GM21576 (cell line): ENCODE data around the gene PIF1.
"Not testable (repeated sequence)": the region's sequence is repeated elsewhere in the genome, so short reads cannot be mapped to it uniquely, and the experiment has no call there.

ENCODE experiments used
- ATAC-seq: cut with Tn5 transposase; IDR thresholded peaks from one replicate; pipeline ENCODE4 v1.9.1; 2021; ENCODE audit warnings: mild to moderate bottlenecking, moderate library complexity; ENCODE audit not compliant: unreplicated experiment

The PIF1 gene

DNA sequence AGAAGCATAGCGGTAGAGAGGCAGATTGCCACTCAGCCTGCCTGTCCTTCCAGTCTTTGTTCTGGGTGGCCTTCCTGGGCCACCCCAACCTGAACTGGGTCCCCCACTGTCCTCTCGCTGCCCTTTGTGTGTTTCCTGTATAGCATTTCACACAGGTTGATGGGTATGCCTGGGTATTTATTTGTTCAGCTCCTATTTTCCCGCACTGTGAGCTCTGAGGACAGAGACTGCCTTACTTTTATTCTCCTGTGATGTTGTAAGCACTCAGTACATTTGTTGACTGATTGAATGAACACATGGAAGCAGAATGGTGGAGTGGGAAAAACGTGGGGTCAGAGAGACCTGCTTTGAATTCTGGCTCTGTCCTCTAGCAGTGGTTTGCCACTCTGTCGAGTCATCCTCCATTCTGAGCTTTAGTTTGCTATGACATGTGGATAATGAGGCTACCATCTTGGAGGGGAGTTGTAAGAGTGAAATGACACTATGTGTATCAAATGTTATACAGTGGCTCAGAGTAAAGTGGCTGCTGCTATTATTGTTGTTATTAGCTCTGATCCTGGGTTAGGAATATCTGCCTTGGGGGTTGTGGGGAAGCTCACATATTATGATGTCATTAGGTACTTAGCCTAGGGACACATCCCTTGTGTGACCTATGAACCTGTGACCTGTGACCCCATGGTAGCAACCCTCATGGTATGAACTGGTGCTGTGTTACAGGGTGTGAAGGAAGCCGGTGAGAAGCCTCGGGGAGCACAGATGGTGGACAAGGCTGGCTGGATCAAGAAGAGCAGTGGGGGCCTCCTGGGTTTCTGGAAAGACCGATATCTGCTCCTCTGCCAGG, 22.6 kb upstream of the PIF1 start:
- ATAC-seq, result no peak

DNA sequence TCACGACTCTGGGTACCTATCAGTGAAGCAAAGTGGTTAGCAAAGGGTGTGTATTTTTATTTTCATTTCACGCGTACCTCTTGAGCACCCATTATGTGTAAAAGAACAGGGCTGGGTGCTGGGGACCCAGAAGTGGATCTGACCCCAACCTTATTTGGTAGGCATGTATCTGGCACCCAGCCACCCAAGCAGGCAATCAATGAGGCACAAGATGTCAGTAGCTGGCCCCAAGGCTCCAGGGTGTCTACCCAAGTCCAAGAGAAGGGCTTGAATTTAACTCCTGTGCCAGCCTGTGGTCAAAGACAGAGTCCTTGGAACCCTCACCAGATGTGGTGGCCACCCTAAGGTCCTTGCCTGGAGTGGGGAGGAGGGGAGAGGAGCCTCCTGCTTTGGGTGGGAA, 22.0 kb upstream of the PIF1 start:
- no peak for ATAC-seq

DNA sequence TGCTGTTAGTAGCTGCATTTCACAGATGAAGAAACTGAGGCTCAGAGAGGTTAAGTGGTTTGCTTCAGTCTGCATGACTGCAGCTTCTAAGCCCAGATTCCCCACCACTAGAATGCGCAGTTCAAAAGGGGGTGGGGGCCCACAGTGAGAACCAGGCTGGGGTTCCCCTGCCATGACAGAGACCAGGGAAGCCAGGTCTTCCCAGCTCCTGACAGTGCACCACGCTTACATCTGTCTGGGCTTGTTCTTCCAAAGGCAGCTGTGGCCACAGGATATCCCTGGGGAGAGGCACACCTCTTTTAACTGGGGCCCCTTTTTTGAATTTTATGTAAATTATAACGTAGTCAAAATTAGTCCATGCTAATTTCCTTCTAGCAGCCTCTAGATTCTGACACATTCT, 21.6 kb upstream of the PIF1 start:
- ATAC-seq, result no peak

DNA sequence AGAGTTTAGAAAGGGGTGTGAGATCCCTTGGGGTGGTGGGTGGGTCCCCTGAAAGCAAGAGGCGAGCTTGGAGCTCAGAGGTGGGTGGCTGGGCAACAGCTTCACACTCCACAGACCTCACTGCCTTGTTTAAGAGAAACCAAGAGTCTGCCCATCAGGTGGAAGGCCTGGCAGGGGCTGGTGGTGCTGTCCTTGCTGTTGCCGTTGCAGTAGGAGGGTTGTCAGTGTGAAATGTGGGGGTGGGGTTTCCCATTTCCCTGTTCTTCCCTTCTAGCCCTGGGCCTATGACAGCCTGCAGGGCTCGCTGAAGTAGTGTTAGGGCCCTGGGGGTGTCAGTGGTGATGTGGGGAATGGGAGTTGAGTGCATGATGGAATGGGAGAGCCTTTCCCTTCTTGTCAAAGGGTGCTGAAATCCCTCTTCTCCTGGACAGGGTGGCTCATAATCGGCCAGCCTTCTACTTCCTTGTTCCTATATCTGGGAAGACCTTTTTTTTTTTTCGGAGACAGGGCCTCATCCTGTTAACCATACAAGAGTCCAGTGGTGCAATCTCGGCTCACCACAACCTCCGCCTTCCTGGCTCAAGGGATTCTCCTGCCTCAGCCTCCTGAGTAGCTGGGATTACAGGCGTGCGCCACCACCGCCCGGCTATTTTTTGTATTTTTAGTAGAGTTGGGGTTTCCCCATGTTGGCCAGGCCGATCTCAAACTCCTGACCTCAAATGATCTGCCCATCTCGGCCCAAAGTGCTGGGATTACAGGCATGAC, 20.6 kb upstream of the PIF1 start:
- ATAC-seq, result no peak

DNA sequence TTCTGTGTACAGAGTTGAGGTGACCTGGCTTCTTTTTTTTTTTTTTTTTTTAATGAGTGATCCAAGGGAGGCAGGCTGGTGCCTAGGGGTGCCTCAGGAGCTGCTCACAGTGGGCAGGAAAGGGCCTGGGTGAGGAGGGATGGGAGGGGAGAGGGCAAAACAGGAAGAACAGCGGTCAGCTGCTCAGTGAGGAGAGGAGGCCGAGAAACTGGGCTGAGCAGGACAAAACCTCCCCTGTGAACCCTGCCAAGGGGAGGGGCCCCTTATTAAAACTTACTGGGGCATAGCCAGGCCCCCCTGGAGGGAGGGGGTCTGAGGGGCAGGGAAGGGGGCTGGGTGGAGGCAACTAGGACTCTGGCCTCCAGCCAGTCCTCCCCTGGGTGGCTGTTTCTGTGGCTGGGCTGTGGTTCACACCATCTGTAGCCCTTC, 19.8 kb upstream of the PIF1 start:
- no peak for ATAC-seq

DNA sequence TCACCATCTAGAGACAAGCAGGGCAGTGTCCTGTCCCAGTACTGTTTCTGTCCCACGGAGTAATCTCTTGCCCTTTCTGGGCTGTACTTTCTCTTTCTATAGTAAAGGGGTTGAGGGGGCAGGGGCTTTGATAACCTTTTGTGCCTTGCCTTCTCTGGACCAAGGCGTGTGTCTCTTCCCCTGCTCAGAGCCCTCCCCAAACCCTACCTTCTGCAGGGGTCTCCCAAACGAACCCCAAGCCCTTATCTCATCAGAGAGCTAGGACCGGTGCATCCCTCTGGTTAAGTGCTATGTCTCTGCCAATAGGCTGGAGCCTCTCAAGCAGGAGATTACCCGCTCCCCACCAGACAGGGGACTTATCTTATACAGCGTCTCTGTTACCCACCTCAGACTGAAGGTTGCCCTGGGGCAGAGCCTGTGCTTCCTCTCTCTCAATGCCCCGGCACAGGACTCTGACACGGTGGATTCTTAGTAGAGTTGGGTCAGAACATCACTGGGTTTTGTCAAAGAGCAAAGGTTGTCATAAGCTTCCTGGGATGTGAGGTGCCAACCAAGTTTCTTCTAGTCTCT, 19.2 kb upstream of the PIF1 start:
- no peak for ATAC-seq

DNA sequence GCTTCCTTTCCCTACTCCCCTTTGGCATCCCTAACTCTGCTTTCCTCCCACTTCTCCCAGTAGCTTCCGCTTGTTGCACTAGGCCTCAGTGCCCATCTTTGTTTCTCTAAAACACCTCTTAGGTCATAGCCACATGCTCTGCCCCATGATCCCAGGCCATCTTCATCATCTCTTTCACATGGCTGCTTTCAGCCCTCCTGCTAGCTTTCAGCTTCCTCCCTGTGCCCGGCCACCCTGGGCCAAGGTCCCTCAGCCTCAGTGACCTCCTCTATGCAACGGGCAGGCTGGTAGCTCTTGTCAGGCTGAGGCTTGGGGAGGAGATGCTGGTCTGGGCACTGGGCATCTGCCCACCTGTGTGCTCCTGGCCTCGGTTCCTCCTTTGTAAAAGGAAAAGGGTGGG, 18.5 kb upstream of the PIF1 start:
- ATAC-seq, result no peak

DNA sequence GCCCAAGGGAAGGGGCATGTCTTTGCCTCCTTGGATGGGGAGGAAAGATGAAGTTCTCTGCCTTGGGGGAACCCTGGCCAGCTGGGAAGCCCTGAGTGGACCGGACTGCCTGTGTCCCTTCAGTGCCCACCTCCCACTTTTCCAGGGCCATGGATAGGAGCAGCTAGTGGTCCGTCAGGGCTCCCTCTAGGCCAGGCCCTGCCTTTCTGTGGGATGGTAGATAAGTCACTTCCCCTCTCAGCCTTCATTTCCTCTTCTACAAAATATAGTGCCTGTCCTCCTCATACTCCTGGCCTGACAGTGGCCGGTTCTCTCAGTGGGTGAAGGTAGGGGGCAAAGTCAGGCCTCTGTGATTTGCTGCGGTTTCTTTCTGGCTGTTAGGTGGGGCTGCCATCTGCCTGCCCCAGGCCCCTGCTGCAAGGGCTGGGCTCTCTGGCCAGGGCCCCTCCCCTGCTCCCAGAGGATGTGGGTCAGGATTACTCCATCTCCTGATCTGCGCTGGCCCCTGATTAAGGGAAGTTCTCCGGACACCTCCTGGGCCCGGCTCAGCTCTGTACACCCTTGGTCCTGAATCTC, 17.6 kb upstream of the PIF1 start:
- no peak for ATAC-seq

DNA sequence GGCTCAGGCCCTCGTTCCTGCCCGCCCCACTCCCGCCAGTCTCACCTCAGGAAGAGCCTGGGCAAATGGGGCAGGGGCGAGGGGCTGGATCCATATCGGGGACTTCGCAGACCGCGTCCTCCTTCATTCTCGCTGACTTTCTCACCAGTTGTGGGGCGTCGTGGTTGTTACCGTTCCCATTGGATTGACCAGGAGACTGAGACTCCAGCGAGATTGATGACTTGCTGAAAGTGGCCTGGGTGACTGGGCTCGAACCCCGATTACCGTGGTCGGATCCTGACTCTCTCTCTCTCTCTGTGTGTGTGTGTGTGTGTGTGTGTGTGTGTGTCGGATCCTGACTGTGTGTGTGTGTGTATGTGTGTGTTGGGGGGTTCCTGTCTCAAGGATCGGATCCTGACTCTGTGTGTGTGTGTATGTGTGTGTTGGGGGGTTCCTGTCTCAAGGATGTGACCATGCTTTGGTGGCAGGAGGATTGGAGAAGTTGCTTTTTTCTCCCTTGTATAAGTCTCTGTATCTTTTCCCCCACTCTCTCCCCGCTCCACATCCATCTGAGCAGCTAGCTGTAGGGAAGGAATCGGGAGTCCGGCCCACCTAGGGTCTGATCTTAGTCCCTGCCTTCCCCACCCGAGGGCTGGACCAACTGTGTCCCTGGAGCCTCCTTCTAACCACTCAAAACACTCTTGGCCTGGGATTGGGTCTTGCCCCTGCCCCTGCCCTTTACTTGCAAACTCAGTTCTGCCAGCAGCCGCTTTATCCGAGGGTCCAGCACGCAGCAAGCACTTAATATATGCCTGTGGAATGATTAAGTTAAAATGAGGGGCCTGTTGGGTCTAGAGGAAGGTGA, 16.9 kb upstream of the PIF1 start:
- no peak for ATAC-seq

DNA sequence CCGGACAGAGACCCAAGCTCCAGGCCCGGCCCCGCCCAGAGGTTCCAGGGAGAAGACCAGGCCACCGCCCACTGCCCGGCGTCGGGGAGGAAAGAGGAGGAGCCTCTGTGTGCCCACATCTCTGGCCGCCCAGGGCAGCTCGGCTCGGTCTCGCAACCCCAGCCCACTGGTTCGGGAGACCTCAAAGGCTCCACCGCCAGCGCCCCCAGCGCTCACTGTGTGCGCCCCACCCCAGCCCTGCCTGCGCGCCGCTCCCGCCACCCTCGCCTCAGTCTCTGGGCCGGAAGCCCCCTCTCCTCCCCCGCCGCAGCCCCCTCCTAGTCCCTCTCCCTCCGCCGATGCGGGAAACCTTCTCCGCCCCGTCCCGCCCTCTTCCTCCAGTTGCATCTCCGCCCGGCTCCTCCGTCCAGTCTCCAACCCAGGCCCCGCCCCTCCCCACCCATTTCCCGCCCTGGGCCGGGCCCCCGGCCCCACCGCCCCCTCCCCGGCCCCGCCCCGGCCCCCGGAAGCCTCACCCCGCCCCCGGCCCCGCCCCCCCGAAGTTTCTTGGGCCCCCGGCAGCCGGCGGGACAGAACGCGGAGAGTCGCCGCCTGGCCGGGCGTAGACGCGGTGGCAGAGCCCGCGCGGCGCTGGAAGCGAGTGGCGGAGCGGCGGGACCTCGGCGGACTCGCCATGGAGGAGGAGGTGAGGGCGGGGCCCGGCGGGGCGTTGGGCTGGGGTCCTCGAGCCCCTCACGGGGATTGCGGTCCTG, 16.1 kb upstream of the PIF1 start, which contains the start of gene PLEKHO2:
Gene PLEKHO2 (plus strand): TSS at position 572 of the 752 bp plus-strand sequence. CDS start 102 bp downstream, at position 674.
- ATAC-seq, result peak; percentile 52

DNA sequence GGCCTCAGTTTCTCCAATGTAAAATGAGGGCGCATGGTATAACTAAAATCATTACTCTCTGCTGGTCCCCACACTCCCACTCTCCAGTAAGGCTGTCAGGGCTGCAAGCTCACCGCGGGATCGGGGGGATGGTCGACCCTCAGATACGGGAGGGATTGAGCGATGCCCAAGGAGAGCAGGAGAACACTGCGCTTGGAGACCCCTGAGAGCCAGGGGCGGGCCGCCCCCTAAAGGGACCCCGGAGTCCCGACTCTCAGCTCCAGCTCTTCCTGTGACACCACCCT, 15.6 kb upstream of the PIF1 start:
- ATAC-seq, result no peak

DNA sequence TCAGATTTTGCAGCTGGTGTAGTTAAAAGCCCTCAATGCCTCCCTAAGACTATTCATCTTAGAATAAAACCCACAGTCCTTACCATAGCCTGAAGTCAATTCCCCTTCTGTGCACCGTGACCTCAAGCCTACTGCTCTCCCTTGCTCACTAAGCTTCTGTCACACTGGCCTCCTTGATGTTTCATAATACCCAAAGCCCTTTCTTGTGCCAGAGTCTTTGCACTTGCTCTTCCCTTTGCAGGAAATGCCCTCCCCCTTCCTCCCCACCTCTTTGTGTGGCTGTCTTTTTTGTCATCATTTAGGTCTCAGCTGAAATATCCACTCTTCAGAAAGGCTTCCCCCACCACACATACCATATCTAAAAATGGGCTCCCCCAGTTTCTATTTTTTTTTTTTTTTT, 12.1 kb upstream of the PIF1 start:
- no peak for ATAC-seq

DNA sequence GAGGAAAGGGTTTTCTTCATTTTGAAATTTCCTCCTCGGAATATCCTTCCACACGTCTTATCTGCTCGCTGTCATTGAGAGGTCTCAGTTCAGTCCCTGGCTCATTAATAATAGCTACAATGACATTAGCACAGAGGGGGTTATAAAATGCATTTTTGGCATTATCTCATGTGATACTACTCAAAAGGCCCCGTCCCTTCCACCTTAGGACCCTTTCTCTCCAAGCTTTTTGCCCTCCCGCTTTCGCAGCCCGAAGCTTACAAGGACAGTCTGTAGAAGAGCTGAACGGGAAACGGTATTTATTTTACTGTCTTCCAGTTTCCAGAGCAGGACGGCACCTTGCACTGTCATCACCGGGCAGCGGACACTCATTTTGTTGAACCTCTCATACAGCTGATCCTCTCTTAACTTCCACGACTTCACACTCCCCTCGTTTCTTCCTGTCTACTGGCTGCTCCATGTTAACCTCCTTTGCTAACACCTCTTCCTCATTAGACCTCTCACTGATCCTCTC, 10.6 kb upstream of the PIF1 start:
- no peak for ATAC-seq

DNA sequence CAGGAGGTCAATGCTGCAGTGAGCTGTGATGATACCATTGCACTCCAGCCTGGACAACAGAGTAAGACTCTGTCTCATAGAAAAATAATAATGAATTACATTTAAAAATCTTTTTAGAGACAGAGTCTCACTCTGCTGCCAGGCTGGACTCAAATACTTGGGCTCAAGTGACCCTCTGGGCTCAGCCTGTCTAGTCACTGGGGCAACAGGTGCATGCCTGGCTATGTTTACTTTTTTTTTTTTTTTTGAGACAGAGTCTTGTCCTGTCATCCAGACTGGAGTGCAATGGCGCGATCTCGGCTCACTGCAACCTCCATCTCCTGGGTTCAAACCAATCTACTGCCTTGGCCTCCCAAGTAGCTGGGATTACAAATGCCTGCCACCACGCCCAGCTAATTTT, 8.2 kb upstream of the PIF1 start:
- no peak for ATAC-seq

DNA sequence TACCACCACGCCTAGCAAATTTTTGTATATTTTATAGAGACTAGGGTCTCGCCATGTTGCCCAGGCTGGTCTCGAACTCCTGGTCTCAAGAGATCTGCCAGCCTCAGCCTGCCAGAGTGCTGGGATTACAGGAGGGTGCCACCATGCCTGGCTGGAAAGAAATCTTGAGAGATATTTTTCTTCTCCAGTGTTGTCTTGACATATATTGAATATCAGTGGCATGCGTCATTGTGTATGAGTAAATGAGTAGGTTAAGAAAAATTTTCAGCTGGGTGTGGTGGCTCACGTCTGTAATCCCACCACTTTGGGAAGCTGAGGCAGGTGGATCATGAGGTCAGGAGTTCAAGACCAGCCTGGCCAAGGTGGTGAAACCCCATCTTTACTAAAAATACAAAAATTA, 3.5 kb upstream of the PIF1 start:
- no peak for ATAC-seq

DNA sequence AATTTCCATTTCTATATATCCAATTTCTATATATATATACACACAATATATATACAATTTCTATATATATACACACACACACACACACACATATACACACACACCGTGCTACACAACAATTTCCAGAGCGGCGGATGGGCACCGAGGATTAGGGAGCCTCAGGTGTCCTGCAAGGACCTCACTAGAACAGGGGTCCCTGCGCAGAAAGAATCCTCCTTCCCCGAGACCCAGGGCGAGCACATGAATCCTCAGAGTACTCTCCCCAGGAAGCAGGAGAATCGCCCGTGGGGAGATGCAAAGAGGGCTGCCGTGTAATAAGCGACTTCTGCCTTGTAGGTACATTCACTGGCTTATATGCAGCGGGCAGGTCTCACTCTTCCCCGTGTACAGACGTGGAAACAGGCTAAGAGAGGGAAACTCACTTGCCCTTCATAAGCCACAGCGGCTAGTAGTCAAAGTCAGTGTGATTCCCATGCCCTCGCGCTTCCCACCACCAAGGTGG, 467 bp downstream of the PIF1 start:
- no peak for ATAC-seq

DNA sequence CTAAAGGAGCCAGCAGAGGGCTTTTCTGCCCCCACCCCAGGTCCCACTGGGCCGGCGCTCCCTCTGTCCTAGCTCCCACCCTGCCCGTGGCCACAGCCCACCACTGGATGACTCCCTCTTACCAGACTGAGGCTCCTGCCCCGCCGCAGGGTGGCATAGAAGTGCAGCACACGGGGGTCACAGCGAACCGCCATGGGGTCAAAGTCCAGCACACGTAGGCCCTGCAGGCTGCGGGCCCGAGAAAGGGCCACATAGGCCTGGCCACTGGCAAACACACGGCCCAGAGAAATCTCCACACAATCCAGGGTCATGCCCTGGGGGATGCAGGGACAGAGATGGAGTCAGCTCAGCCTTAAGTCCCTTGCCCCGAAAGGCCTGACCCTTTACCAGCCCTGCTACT, 9.0 kb downstream of the PIF1 start:
- ATAC-seq, result no peak

DNA sequence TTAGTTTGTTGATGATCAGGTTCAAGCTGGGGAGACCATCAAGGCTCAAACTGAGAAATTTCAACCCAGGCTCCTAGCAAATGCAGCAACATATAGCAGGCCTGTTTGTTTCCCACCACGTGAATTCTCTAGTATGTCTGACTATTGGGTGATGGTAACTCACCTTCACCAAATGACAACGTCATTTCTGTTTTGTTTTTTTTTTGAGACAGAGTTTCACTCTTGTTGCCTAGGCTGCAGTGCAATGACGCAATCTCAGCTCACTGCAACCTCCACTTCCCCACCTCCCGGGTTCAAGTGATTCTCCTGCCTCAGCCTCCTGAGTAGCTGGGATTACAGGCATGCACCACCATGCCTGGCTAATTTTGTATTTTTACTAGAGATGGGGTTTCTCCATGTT, 10.5 kb downstream of the PIF1 start:
- not testable (repeated sequence) for ATAC-seq

DNA sequence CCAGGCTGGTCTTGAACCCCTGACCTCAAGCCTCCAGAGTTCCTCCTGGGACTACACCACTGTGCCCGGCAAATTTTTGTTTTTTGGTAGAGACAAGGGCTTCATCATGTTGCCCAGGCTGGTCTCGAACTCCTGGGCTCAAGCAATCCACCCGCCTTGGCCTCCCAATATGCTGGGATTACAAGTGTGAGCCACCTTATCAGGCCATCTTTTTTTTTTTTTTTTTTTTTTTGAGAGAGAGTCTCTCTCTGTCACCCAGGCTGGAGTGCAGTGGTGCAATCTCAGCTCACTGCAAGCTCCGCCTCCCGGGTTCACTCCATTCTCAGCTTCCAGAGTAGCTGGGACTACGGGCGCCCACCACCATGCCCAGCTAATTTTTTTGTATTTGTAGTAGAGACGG, 11.2 kb downstream of the PIF1 start:
- not testable (repeated sequence) for ATAC-seq

DNA sequence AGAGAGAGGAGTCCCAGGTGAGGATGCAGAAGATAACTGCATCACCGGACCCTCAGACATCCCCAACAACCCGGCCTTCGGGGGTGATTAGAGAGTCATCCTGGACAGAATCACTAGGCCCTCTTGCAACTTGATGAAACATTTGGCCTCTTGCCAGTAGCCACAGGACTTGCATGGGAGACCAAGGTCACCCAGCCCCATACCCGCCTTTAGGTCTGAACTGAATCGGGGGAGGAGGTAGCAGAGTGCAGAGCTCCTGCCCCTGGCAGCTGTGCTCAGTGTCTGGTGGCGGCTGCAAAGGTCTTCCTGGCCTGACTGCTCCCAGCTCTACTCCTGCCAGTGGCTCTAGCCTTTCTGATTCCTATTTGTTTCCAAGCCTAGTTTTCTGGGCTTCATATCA, 12.4 kb downstream of the PIF1 start:
- no peak for ATAC-seq
